K562 (cell line): ENCODE data around the gene KRT4. TPM values are rescaled to one million over a fixed set of nuclear protein-coding genes. Genes with fewer than 3 reads are reported as not detected.

Experiments used
- ATAC-seq: fragments of 200-7000 bp; cut with Tn5 transposase; 3 replicates; pipeline ENCODE4 v1.9.1; 2020; ENCODE audit warnings: moderate library complexity
- BruUV-seq: library from RNA; stranded (reverse); fragments of 400-500 nt; replicated peaks from 2 replicates; lab custom pipeline; 2021; lab: Mats Ljungman, UMichigan
- CTCF ChIA-PET: fragments of 300-600 bp; formaldehyde crosslinking; extraction: SDS; loops from one replicate; lab custom pipeline; 2021; ENCODE audit warnings: low intra/inter-chr PET ratio; lab: Yijun Ruan, JAX
- POLR2A ChIA-PET: fragments of 300-600, 350-650 bp; sonication (Branson Sonifier 250); formaldehyde crosslinking; extraction: SDS; loops from one replicate; lab custom pipeline; 2021; ENCODE audit warnings: antibody characterized with exemption, inconsistent platforms; lab: Yijun Ruan, JAX
- DNase-seq, 4 experiments: peaks; one replicate each; pipeline versions ENCODE4 v3.0.0 to v3.0.0-alpha.2; 2011 to 2018; ENCODE audit warnings: low spot score in 3 of 4, mixed read lengths in 3 of 4; ENCODE audit errors: extremely low read depth in 1 of 4
- FAIRE-seq: peaks from 2 replicates; lab custom pipeline; 2011; peaks lifted over from hg19 to GRCh38; lab: Jason Lieb, UNC
- H2AFZ ChIP-seq: 2 replicates; pipeline ENCODE4 v1.6.0; 2011; ENCODE audit warnings: low read depth, low read length, control low read depth, inconsistent platforms
- H3K27ac ChIP-seq: fragments of 200-600 bp; 3 replicates; pipeline ENCODE4 v1.8.0; 2011; ENCODE audit warnings: low read depth, mild to moderate bottlenecking, control low read depth, inconsistent platforms, low read length, moderate library complexity, mixed read lengths; ENCODE audit errors: extremely low read depth
- H3K27me3 ChIP-seq, 2 experiments: fragments of 300-600 bp in 1 of 2; 2 replicates in 1 of 2; 3 replicates in 1 of 2; pipeline versions ENCODE4 v1.6.0 to v1.8.0; 2011; ENCODE audit warnings: inconsistent platforms in 2 of 2, low read length in 2 of 2, mild to moderate bottlenecking in 1 of 2, mixed read lengths in 1 of 2, moderate library complexity in 1 of 2; ENCODE audit not compliant: control insufficient read depth in 2 of 2, insufficient read depth in 2 of 2
- H3K36me3 ChIP-seq: fragments of 300-600 bp; 3 replicates; pipeline ENCODE4 v1.8.0; 2011; ENCODE audit warnings: mild to moderate bottlenecking, low read length, inconsistent platforms; ENCODE audit not compliant: control insufficient read depth, insufficient read depth
- H3K4me1 ChIP-seq, 2 experiments: fragments of 200-600 bp in 1 of 2; replicated peaks in 1 of 2; 2 replicates in 1 of 2; 3 replicates in 1 of 2; pipeline versions ENCODE4 v1.5.1 to v1.8.0; 2011; ENCODE audit warnings: inconsistent platforms in 2 of 2, low read length in 2 of 2, mild to moderate bottlenecking in 1 of 2, mixed read lengths in 1 of 2, moderate library complexity in 1 of 2; ENCODE audit not compliant: control insufficient read depth in 2 of 2, insufficient read depth in 2 of 2
- H3K4me2 ChIP-seq: 2 replicates; pipeline ENCODE4 v1.6.1; 2011; ENCODE audit warnings: low read length, control low read depth, inconsistent platforms, mixed read lengths; ENCODE audit not compliant: insufficient read depth
- H3K4me3 ChIP-seq: fragments of 200-600 bp; sonication (generic), shearing (Covaris generic); 2 replicates; pipeline ENCODE4 v1.5.1; 2016; ENCODE audit warnings: control low read depth, inconsistent platforms
- H3K79me2 ChIP-seq: fragments of 200-600 bp; 3 replicates; pipeline ENCODE4 v1.8.0; 2011; ENCODE audit warnings: low read length, inconsistent platforms; ENCODE audit not compliant: control insufficient read depth, insufficient read depth
- H3K9ac ChIP-seq, 2 experiments: 2 replicates each; pipeline versions ENCODE4 v1.6.0 to v1.6.1; 2011; ENCODE audit warnings: low read depth in 2 of 2, low read length in 2 of 2, control low read depth in 1 of 2, inconsistent platforms in 1 of 2, mild to moderate bottlenecking in 1 of 2, mixed read lengths in 1 of 2; ENCODE audit not compliant: insufficient read depth in 1 of 2
- H3K9me1 ChIP-seq: one replicate; pipeline ENCODE4 v1.6.0; 2011; ENCODE audit warnings: inconsistent platforms, mild to moderate bottlenecking, low read length, moderate library complexity; ENCODE audit not compliant: control insufficient read depth, insufficient read depth
- H3K9me3 ChIP-seq: replicated peaks from 2 replicates; pipeline ENCODE4 v1.5.1; 2011; ENCODE audit warnings: low read depth, low read length, inconsistent platforms; ENCODE audit not compliant: control insufficient read depth, insufficient read depth
- H4K20me1 ChIP-seq: replicated peaks from 2 replicates; pipeline ENCODE4 v1.6.1; 2011; ENCODE audit warnings: low read length, inconsistent platforms, mixed read lengths; ENCODE audit not compliant: control insufficient read depth, insufficient read depth
- ARID2 ChIP-seq: fragments of 450-650 bp; IDR thresholded peaks from 2 replicates; pipeline ENCODE4 v1.6.1; 2017; ENCODE audit warnings: antibody characterized with exemption, mild to moderate bottlenecking
- MAZ ChIP-seq, 2 experiments: fragments of 450-650 bp in 1 of 2; sonication (generic) in 1 of 2; formaldehyde crosslinking; IDR thresholded peaks in 1 of 2; conservative IDR thresholded peaks in 1 of 2; 2 replicates each; pipeline versions ENCODE4 v1.4.0 to v1.5.0; 2020; ENCODE audit warnings: mild to moderate bottlenecking in 1 of 2, missing genetic modification reagents in 1 of 2
- NCOA1 ChIP-seq: fragments of 450-650 bp; IDR thresholded peaks from 2 replicates; pipeline ENCODE4 v1.6.1; 2016; ENCODE audit warnings: low read depth
- POLR2B ChIP-seq: fragments of 450-650 bp; IDR thresholded peaks from 2 replicates; pipeline ENCODE4 v1.6.1; 2018; ENCODE audit warnings: low read depth; ENCODE audit not compliant: partially characterized antibody
- PPARD ChIP-seq: fragments of 250-450 bp; sonication (Bioruptor Pico); IDR thresholded peaks from 2 replicates; pipeline ENCODE4 v1.8.0; 2022; ENCODE audit warnings: inconsistent platforms, mild to moderate bottlenecking, moderate library complexity
- RBFOX2 ChIP-seq: fragments of 200-400 bp; formaldehyde crosslinking; IDR thresholded peaks from 2 replicates; pipeline ENCODE4 v1.6.1; 2017; ENCODE audit warnings: low read depth, mild to moderate bottlenecking, low read length, moderate library complexity
- RBM34 ChIP-seq: fragments of 200-400 bp; formaldehyde crosslinking; IDR thresholded peaks from 2 replicates; pipeline ENCODE4 v1.6.1; 2018; ENCODE audit warnings: low read length, borderline replicate concordance; ENCODE audit not compliant: insufficient read depth
- SIRT6 ChIP-seq: IDR thresholded peaks from one replicate; pipeline ENCODE4 v1.6.1; 2012; ENCODE audit warnings: low read depth, mild to moderate bottlenecking, control low read depth, inconsistent platforms, low read length, moderate library complexity
- SP2 ChIP-seq: IDR thresholded peaks from 2 replicates; pipeline ENCODE4 v1.6.1; 2011; ENCODE audit warnings: mild to moderate bottlenecking, low read depth, low read length, moderate library complexity; ENCODE audit not compliant: poor library complexity, severe bottlenecking; ENCODE audit errors: extremely low read depth
- SRSF3 ChIP-seq: fragments of 200-400 bp; formaldehyde crosslinking; IDR thresholded peaks from 2 replicates; pipeline ENCODE4 v1.6.1; 2016; ENCODE audit warnings: mild to moderate bottlenecking, low read length, moderate library complexity; ENCODE audit not compliant: insufficient read depth
- TARDBP ChIP-seq: fragments of 450-650 bp; IDR thresholded peaks from 2 replicates; pipeline ENCODE4 v1.6.1; 2016
- YY1 ChIP-seq, 3 experiments: IDR thresholded peaks; 2 replicates each; pipeline ENCODE4 v1.6.1; 2011; ENCODE audit warnings: low read length in 2 of 3, mild to moderate bottlenecking in 2 of 3, moderate library complexity in 2 of 3, borderline replicate concordance in 1 of 3, control low read depth in 1 of 3, low read depth in 1 of 3; ENCODE audit not compliant: insufficient read depth in 3 of 3, insufficient replicate concordance in 2 of 3, control insufficient read depth in 1 of 3, insufficient read length in 1 of 3; ENCODE audit errors: extremely low read depth in 1 of 3
- ZEB2 ChIP-seq: fragments of 450-650 bp; IDR thresholded peaks from 2 replicates; pipeline ENCODE4 v1.6.1; 2016
- ZNF785 ChIP-seq: fragments of 250-450 bp; sonication (Bioruptor Pico); IDR thresholded peaks from 2 replicates; pipeline ENCODE4 v1.4.0; 2020; ENCODE audit warnings: mild to moderate bottlenecking
- WGBS: fragments of 100-300 bp; shearing (Covaris generic); methylation state at CpG from one replicate; pipeline ENCODE4 v1.1.6; 2016; ENCODE audit warnings: low coverage, mixed read lengths; ENCODE audit not compliant: insufficient coverage; ENCODE audit errors: missing lambda C conversion rate; 5-methylcytosine and 5-hydroxymethylcytosine counted together
- in situ Hi-C: fragments of 300-500 bp; cut with MboI; formaldehyde crosslinking; loops from 4 replicates; pipeline ENCODE4 v1.15.0; 2018; ENCODE audit warnings: inconsistent platforms, mixed read lengths
- intact Hi-C: fragments of 100-400 bp; cut with micrococcal nuclease; formaldehyde crosslinking; loops from 2 replicates; pipeline ENCODE4 v1.14.2; 2022
- polyA plus RNA-seq, 8 experiments: library from polyadenylated mRNA; depleted of rRNA in 4 of 8; stranded (reverse) in 5 of 8; unstranded in 3 of 8; fragments of >200 nt; fragmentation: Nextera tagmentation in 2 of 8; fragmentation: Illumina TruSeq in 1 of 8; extraction: Ambion mirVana in 2 of 8; extraction: Trizol in 1 of 8; gene quantifications; 2 replicates each; pipeline versions ENCODE4 v1.2.1 to v1.2.3, GENCODE V29; 2011 to 2014; ENCODE audit warnings: inconsistent platforms in 1 of 8, missing spikeins in 1 of 8
- total RNA-seq, 7 experiments: library from RNA; depleted of rRNA in 6 of 7; stranded (reverse); fragments of >200 nt in 6 of 7; fragmentation: Illumina TruSeq in 2 of 7; extraction: Trizol in 2 of 7; gene quantifications; 2 replicates each; pipeline versions ENCODE4 v1.2.1 to v1.2.3, GENCODE V29; 2011 to 2021; ENCODE audit warnings: low replicate concordance in 1 of 7
- TF ChIP-seq, protein P1 (sequence below), 2 experiments: fragments of 200-800 bp in 1 of 2; sonication (Bioruptor generic) in 1 of 2; sonication (generic) in 1 of 2; formaldehyde crosslinking in 1 of 2; IDR thresholded peaks in 1 of 2; conservative IDR thresholded peaks in 1 of 2; 2 replicates each; pipeline versions ENCODE4 v1.5.0 to v1.6.1; 2016 to 2020; ENCODE audit warnings: missing compliant biosample characterization in 1 of 2, missing genetic modification characterization in 1 of 2, missing genetic modification reagents in 1 of 2

The KRT4 gene
- total and polyA plus RNA-seq, 9 of the 15 experiments (the other 6 are each of a cell fraction or from before 2014, with no cell fraction given), result not detected

DNA sequence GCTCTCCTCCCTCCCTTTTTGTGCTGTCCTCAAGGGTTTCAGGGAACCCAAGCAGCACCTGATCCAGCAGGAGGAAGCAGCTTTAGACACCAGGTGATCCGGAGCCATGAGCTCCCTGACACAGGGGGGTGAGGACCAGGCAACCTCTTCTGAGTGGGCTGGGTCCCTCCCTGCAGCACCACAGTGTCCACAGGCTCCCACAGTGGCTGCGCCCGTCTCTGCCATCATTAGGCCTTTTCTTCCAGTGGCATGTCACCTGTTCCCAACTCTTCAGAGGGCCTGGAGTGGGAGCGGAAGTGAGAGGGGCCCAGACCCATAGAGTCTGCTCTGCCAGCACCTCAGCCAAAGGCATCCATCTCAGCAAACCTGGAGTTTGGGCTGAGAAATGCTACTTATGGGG is 36.4 kb downstream of the KRT4 start:
- Histone ChIP-seq H4K20me1 (no peaks in the 10 kb centered on the region; the same call in none of the 2 replicates), H3K4me2 (no peak overlapping the region), H3K27ac (no peak overlapping the region), H3K79me2 (no peaks in the 10 kb centered on the region), H3K9me1 (no peaks in the 10 kb centered on the region), H3K9me3 (no peaks in the 10 kb centered on the region), H3K4me3 (no peak overlapping the region), H3K36me3 (no peaks in the 10 kb centered on the region), H3K27me3 (peaks cover 28 to 69% of the 10 kb centered on the region in 2 experiments; a peak in 4 of 5 replicates), H3K4me1 (no peaks in the 10 kb centered on the region), H2AFZ (no peak overlapping the region), H3K9ac (no peak overlapping the region)
- ChIA-PET POLR2A (interaction anchor here (0.7 to 1.0 kb wide), 3 partner anchors 11 to 28 kb away, joined by 3 read pairs; no protein-coding TSS in a partner anchor), CTCF (no interaction called here)
- ATAC-seq (no peak), FAIRE-seq (no peak), DNase-seq (no peak)
- TF ChIP-seq ARID2, result no peak
- TF ChIP-seq RBM34, result no peak
- no peak for TF ChIP-seq ZEB2
- no peak for TF ChIP-seq NCOA1
- TF ChIP-seq SIRT6, result no peak
- TF ChIP-seq, protein P1, sequence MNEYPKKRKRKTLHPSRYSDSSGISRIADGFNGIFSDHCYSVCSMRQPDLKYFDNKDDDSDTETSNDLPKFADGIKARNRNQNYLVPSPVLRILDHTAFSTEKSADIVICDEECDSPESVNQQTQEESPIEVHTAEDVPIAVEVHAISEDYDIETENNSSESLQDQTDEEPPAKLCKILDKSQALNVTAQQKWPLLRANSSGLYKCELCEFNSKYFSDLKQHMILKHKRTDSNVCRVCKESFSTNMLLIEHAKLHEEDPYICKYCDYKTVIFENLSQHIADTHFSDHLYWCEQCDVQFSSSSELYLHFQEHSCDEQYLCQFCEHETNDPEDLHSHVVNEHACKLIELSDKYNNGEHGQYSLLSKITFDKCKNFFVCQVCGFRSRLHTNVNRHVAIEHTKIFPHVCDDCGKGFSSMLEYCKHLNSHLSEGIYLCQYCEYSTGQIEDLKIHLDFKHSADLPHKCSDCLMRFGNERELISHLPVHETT (CRISPR knock-in tag; conservative IDR thresholded peaks at IDR 0.05 in 1 of 2, IDR thresholded peaks at IDR 0.05 in 1 of 2), result no peak
- no peak for TF ChIP-seq MAZ (CRISPR knock-in tag; conservative IDR thresholded peaks at IDR 0.05 in 1 of 2, IDR thresholded peaks at IDR 0.05 in 1 of 2)
- no peak for TF ChIP-seq YY1 (IDR thresholded peaks at IDR 0.05; ENCODE audit: borderline replicate concordance in 1 of 3, control insufficient read depth in 1 of 3, extremely low read depth in 1 of 3, insufficient read depth in 3 of 3, insufficient read length in 1 of 3, insufficient replicate concordance in 2 of 3, low read depth in 1 of 3, low read length in 2 of 3)
- TF ChIP-seq POLR2B, result no peak
- no peak for TF ChIP-seq RBFOX2
- TF ChIP-seq TARDBP, result no peak
- no peak for TF ChIP-seq SP2
- no peak for TF ChIP-seq SRSF3
- TF ChIP-seq PPARD, result no peak
- TF ChIP-seq ZNF785 (CRISPR knock-in tag), result no peak
- intact Hi-C loops, result no loop called here
- 0% methylated on average over 4 of the region's 4 CpGs for WGBS
- BruUV-seq, result no TSS peak
- in situ Hi-C loops, result no loop called here
